ENCODE results near the gene NDFIP2. TPM values are rescaled to one million over a fixed set of nuclear protein-coding genes. Genes with fewer than 3 reads are reported as not detected.

NDFIP2 gene
- total RNA-seq, 4 donors from 2014 or later = 56.9 to 116 (median 83.6) TPM

DNA sequence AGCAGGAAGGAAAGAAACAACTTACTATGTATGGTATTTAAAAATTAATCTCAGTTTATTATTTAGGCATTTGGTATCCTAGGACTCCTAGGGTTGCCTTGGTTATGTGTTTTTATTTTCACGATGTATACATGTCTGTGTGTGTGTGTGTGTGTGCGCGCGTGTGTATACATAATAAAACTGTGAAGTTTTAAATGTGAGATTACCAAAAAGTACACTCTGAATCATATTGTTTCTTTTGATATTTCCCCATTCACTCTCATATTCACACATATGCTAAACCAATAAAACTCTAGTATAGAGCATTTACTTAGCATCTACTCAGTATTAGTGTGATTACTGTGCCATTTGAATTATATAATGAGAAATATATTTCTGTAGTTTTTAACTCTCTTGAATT, 30.8 kb upstream of the NDFIP2 start:
- TF ChIP-seq POLR2AphosphoS5 (IDR thresholded peaks at IDR 0.05) (no peak), POLR2A (IDR thresholded peaks at IDR 0.05) (no peak), EP300 (IDR thresholded peaks at IDR 0.05; ENCODE audit: low read depth) (no peak)
- TF ChIP-seq, protein P1, sequence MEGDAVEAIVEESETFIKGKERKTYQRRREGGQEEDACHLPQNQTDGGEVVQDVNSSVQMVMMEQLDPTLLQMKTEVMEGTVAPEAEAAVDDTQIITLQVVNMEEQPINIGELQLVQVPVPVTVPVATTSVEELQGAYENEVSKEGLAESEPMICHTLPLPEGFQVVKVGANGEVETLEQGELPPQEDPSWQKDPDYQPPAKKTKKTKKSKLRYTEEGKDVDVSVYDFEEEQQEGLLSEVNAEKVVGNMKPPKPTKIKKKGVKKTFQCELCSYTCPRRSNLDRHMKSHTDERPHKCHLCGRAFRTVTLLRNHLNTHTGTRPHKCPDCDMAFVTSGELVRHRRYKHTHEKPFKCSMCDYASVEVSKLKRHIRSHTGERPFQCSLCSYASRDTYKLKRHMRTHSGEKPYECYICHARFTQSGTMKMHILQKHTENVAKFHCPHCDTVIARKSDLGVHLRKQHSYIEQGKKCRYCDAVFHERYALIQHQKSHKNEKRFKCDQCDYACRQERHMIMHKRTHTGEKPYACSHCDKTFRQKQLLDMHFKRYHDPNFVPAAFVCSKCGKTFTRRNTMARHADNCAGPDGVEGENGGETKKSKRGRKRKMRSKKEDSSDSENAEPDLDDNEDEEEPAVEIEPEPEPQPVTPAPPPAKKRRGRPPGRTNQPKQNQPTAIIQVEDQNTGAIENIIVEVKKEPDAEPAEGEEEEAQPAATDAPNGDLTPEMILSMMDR (IDR thresholded peaks at IDR 0.05) = no peak
- Histone ChIP-seq H3K27ac (no peak overlapping the region), H3K36me3 (no peaks in the 10 kb centered on the region), H3K9me3 (no peaks in the 10 kb centered on the region), H3K4me1 (no peaks in the 10 kb centered on the region), H3K4me3 (no peak overlapping the region), H3K27me3 (no peaks in the 10 kb centered on the region)
- intact Hi-C loops (cut with DNase I; ENCODE audit: low total_unique reads) = no loop called here
- in situ Hi-C loops (cut with MboI; ENCODE audit: low pct_ligation_motif_present in 1 of 4, low pct_unique_long_range_greater_than_20kb in 1 of 4, low sequenced_read_pairs in 3 of 4) = no loop called here
- 72 to 87% methylated on average over 4 of the region's 4 CpGs for WGBS, 2 donors (ENCODE audit: low coverage in 1 of 2)
- no peak for DNase-seq

DNA sequence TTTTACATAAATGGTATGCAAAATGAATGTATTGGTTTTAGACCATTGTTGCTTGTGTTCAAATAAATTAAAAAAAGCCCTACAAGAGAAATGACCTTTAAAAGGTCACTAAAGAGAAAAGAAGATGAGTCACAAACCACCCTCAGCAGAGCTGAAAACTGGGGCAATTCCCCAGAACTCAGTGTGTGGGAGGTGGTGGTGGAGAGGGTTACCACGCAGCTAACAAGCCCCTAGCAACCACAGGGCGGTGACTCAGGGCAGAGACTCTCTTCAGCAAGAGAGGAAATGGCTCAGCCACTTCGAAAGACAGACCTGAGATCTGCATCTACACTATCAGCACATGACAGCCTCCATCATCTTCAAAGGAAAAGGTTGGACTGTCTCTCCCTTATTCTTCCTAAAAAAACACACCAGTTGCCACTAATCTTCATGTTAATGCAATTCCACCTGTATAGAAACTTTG, 29.4 kb upstream of the NDFIP2 start:
- 43% methylated on average over 3 of the region's 3 CpGs; no CpG with 5 or more reads in 1 of the 2 donors for WGBS, 2 donors (ENCODE audit: low coverage in 1 of 2)
- in situ Hi-C loops (cut with MboI; ENCODE audit: low pct_ligation_motif_present in 1 of 4, low pct_unique_long_range_greater_than_20kb in 1 of 4, low sequenced_read_pairs in 3 of 4) = no loop called here
- H3K4me3 ChIP-seq = no peak overlapping the region
- DNase-seq = peak; percentile 26
- intact Hi-C loops (cut with DNase I; ENCODE audit: low total_unique reads) = no loop called here
- no peak overlapping the region for H3K27ac ChIP-seq
- TF ChIP-seq, protein P1 (IDR thresholded peaks at IDR 0.05) = no peak
- TF ChIP-seq EP300 (IDR thresholded peaks at IDR 0.05; ENCODE audit: low read depth) = no peak
- no peak for TF ChIP-seq POLR2AphosphoS5 (IDR thresholded peaks at IDR 0.05)
- TF ChIP-seq POLR2A (IDR thresholded peaks at IDR 0.05) = no peak
- no peaks in the 10 kb centered on the region for H3K27me3 ChIP-seq
- H3K36me3 ChIP-seq = no peaks in the 10 kb centered on the region
- no peaks in the 10 kb centered on the region for H3K9me3 ChIP-seq
- no peaks in the 10 kb centered on the region for H3K4me1 ChIP-seq

DNA sequence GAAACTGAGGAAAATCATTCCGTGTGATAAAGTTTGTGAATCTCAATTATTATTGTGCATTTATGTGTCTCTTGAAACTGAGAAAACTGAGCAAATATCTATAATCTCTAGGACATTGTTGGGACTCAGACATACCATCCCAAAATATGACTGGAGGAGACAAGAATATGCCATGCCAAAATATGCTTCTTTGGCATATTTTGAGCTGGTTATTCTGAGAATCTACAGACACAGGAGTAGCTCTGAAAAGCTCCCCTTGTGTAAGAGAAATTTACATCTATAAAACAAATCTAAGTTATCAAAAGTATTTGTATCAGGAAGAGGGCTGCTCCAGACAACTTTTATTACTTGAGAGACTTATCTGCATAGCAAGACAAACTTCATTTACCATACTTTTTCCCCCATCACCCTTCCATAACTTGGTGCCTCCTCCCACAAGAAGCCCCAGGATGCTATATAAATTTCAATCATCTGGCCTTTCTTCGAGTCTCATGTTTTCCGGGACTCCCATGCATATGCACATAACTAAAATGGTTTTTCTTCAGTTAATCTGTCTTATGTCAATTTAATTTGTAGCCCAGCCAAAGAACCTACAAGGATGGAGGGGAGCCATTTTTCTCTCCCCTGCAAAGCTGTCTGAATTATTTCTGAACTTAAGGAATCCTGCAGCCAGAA, 28.6 kb upstream of the NDFIP2 start:
- Histone ChIP-seq H3K27ac (no peak overlapping the region), H3K36me3 (no peaks in the 10 kb centered on the region), H3K4me3 (no peak overlapping the region), H3K27me3 (no peaks in the 10 kb centered on the region), H3K4me1 (no peaks in the 10 kb centered on the region), H3K9me3 (no peaks in the 10 kb centered on the region)
- intact Hi-C loops (cut with DNase I; ENCODE audit: low total_unique reads) = no loop called here
- in situ Hi-C loops (cut with MboI; ENCODE audit: low pct_ligation_motif_present in 1 of 4, low pct_unique_long_range_greater_than_20kb in 1 of 4, low sequenced_read_pairs in 3 of 4) = no loop called here
- TF ChIP-seq, protein P1 (IDR thresholded peaks at IDR 0.05) = no peak
- TF ChIP-seq EP300 (IDR thresholded peaks at IDR 0.05; ENCODE audit: low read depth) (no peak), POLR2A (IDR thresholded peaks at IDR 0.05) (no peak), POLR2AphosphoS5 (IDR thresholded peaks at IDR 0.05) (no peak)
- no peak for DNase-seq
- 78 to 85% methylated on average over 3 of the region's 3 CpGs for WGBS, 2 donors (ENCODE audit: low coverage in 1 of 2)

DNA sequence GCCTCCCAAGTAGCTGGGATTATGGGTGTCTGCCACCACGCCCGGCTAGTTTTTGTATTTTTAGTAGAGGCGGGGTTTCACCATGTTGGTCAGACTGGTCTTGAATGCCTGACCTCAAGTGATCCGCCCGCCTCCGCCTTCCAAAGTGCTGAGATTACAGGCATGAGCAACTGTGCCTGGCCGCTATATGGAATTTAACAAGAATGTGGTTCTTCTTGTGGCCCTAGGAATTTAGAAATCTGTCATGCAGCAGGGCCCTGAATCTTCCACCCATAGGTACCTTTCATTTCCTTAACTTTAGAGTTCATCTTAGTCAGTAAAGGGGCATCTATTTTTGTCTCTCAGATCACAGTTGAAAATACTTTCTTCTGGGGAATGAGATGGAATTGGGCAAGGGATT, 25.6 kb upstream of the NDFIP2 start:
- Histone ChIP-seq H3K4me3 (no peak overlapping the region), H3K4me1 (no peaks in the 10 kb centered on the region), H3K27me3 (no peaks in the 10 kb centered on the region), H3K9me3 (no peaks in the 10 kb centered on the region), H3K27ac (no peak overlapping the region), H3K36me3 (no peaks in the 10 kb centered on the region)
- intact Hi-C loops (cut with DNase I; ENCODE audit: low total_unique reads) (no loop called here), in situ Hi-C loops (cut with MboI; ENCODE audit: low pct_ligation_motif_present in 1 of 4, low pct_unique_long_range_greater_than_20kb in 1 of 4, low sequenced_read_pairs in 3 of 4) (no loop called here)
- DNase-seq = no peak
- TF ChIP-seq, protein P1 (IDR thresholded peaks at IDR 0.05) = no peak
- TF ChIP-seq POLR2A (IDR thresholded peaks at IDR 0.05) (no peak), POLR2AphosphoS5 (IDR thresholded peaks at IDR 0.05) (no peak), EP300 (IDR thresholded peaks at IDR 0.05; ENCODE audit: low read depth) (no peak)
- 86 to 93% methylated on average over 1 to 7 of the region's 7 CpGs for WGBS, 2 donors (ENCODE audit: low coverage in 1 of 2)

Measured in transverse colon (tissue), 4 donors.